ENCODE data around the gene YPEL2.

Gene YPEL2

GRCh38 chr17:59371416-59372100, 40.1 kb downstream of the YPEL2 start:
- no peaks in the 10 kb centered on the region for H3K27me3 ChIP-seq (replicated peaks; ENCODE audit: control insufficient read depth, insufficient read depth, low read length)
- peaks cover 95% of the 10 kb centered on the region for H3K4me1 ChIP-seq (ENCODE audit: control insufficient read depth, insufficient read depth, low read length)
- H3K9me3 ChIP-seq (ENCODE audit: control insufficient read depth, low read length), result no peaks in the 10 kb centered on the region
- H3K9ac ChIP-seq (ENCODE audit: low read length), result peak overlapping the region; percentile 86
- H3K4me3 ChIP-seq (ENCODE audit: low read length), result peak overlapping the region; percentile 58
- peak; percentile 67 for DNase-seq (ENCODE audit: low read depth)
- no peaks in the 10 kb centered on the region for H3K36me3 ChIP-seq (ENCODE audit: control insufficient read depth, insufficient read depth, low read length, severe bottlenecking)

- Histone ChIP-seq H3K9ac (ENCODE audit: low read length) (peak overlapping the region; percentile 86), H3K4me3 (ENCODE audit: low read length) (peak overlapping the region; percentile 54), H3K4me1 (ENCODE audit: control insufficient read depth, insufficient read depth, low read length) (peaks cover 95% of the 10 kb centered on the region), H3K9me3 (ENCODE audit: control insufficient read depth, low read length) (no peaks in the 10 kb centered on the region), H3K27me3 (replicated peaks; ENCODE audit: control insufficient read depth, insufficient read depth, low read length) (no peaks in the 10 kb centered on the region), H3K36me3 (ENCODE audit: control insufficient read depth, insufficient read depth, low read length, severe bottlenecking) (no peaks in the 10 kb centered on the region)
- DNase-seq (ENCODE audit: low read depth), result peak; percentile 72
Observed at GRCh38 chr17:59372138-59372751, 40.8 kb downstream of the YPEL2 start.

DNA sequence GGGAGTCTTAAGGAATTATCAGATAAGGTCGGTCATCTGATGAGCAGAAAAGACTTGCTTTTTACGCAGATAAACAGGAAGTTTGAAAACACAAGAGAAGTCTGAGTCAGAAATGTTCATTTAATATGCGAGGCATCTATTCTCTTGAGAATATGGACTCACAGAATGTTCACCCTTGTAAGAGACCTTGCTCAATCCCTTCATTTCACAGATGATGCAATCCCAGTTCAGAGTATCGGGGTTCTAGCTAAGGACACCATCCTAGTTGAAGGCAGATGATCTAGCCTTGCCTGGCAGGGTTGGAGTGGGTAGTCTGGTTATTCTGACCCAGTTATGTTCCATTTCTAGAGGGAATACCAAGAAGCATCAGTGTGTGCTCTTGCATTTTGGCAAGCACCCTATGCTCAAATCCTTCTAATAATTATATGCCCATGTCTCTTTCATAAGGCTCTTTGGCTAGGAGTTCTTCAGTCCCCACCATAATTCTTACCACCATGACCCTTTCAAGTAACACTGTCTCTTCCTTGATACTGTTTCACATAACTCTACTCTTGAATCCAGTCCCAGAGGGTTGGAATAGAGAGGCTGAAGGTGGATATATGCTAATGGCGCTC, 42.5 kb downstream of the YPEL2 start:
- peaks cover 94% of the 10 kb centered on the region for H3K4me1 ChIP-seq (ENCODE audit: control insufficient read depth, insufficient read depth, low read length)
- H3K27me3 ChIP-seq (replicated peaks; ENCODE audit: control insufficient read depth, insufficient read depth, low read length), result no peaks in the 10 kb centered on the region
- H3K4me3 ChIP-seq (ENCODE audit: low read length), result peak overlapping the region; percentile 60
- no peaks in the 10 kb centered on the region for H3K36me3 ChIP-seq (ENCODE audit: control insufficient read depth, insufficient read depth, low read length, severe bottlenecking)
- peak overlapping the region; percentile 86 for H3K9ac ChIP-seq (ENCODE audit: low read length)
- peak; percentile 77 for DNase-seq (ENCODE audit: low read depth)
- H3K9me3 ChIP-seq (ENCODE audit: control insufficient read depth, low read length), result no peaks in the 10 kb centered on the region

DNA sequence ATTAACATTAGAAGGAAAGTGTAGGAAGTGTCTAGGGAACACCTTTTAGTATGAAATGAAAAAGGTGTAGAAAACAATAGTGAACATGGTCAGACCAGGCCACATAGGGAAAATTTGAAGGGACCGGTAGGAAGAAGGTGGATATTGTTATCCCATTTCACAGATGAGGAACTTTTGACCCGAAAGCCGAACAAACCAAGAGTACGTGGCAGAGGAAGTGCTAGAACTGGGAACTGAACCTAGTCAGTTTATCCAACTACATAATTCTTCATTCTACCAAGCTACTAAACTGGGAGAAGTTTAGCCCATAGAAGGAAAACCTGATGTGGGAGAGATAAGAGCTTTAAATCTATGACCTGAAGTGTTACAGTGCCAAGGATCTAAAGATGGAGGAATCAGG, 43.2 kb downstream of the YPEL2 start:
- no peak for DNase-seq (ENCODE audit: low read depth)
- Histone ChIP-seq H3K9me3 (ENCODE audit: control insufficient read depth, low read length) (no peaks in the 10 kb centered on the region), H3K4me3 (ENCODE audit: low read length) (peak overlapping the region; percentile 22), H3K4me1 (ENCODE audit: control insufficient read depth, insufficient read depth, low read length) (peaks cover 91% of the 10 kb centered on the region), H3K27me3 (replicated peaks; ENCODE audit: control insufficient read depth, insufficient read depth, low read length) (no peaks in the 10 kb centered on the region), H3K9ac (ENCODE audit: low read length) (peak overlapping the region; percentile 41), H3K36me3 (ENCODE audit: control insufficient read depth, insufficient read depth, low read length, severe bottlenecking) (no peaks in the 10 kb centered on the region)

- H3K4me1 ChIP-seq (ENCODE audit: control insufficient read depth, insufficient read depth, low read length), result peaks cover 82% of the 10 kb centered on the region
- no peak overlapping the region for H3K9ac ChIP-seq (ENCODE audit: low read length)
- no peak for DNase-seq (ENCODE audit: low read depth)
- no peaks in the 10 kb centered on the region for H3K27me3 ChIP-seq (replicated peaks; ENCODE audit: control insufficient read depth, insufficient read depth, low read length)
- H3K9me3 ChIP-seq (ENCODE audit: control insufficient read depth, low read length), result no peaks in the 10 kb centered on the region
- no peak overlapping the region for H3K4me3 ChIP-seq (ENCODE audit: low read length)
- peaks cover 2% of the 10 kb centered on the region for H3K36me3 ChIP-seq (ENCODE audit: control insufficient read depth, insufficient read depth, low read length, severe bottlenecking)
Observed at GRCh38 chr17:59375857-59376256, 44.4 kb downstream of the YPEL2 start.

GRCh38 chr17:59376506-59376905, 45.1 kb downstream of the YPEL2 start:
- Histone ChIP-seq H3K36me3 (ENCODE audit: control insufficient read depth, insufficient read depth, low read length, severe bottlenecking) (peaks cover 8% of the 10 kb centered on the region), H3K27me3 (replicated peaks; ENCODE audit: control insufficient read depth, insufficient read depth, low read length) (no peaks in the 10 kb centered on the region), H3K9ac (ENCODE audit: low read length) (no peak overlapping the region), H3K4me3 (ENCODE audit: low read length) (no peak overlapping the region), H3K9me3 (ENCODE audit: control insufficient read depth, low read length) (no peaks in the 10 kb centered on the region), H3K4me1 (ENCODE audit: control insufficient read depth, insufficient read depth, low read length) (peaks cover 82% of the 10 kb centered on the region)
- DNase-seq (ENCODE audit: low read depth), result no peak

DNA sequence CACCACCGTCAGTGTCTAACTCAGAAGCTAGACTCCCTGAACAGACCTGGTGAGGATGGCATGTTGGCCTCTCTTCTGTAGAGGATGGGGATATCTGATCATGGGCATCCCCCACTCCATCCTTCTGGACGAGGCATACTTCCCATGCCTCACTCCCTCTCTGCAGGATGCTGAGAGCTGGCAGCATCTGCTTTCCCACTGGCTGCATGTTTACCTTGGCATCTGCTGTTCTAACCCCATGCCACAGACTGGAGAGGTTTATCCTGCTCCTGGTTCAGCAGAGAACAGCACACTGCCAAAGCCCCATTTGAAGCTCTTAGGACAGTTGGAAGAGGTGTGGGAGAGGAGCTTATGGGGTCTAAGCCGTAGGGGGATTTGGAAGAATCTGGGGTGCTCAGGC, 46.0 kb downstream of the YPEL2 start:
- Histone ChIP-seq H3K9ac (ENCODE audit: low read length) (peak overlapping the region; percentile 12), H3K4me1 (ENCODE audit: control insufficient read depth, insufficient read depth, low read length) (peaks cover 82% of the 10 kb centered on the region), H3K27me3 (replicated peaks; ENCODE audit: control insufficient read depth, insufficient read depth, low read length) (no peaks in the 10 kb centered on the region), H3K4me3 (ENCODE audit: low read length) (no peak overlapping the region), H3K36me3 (ENCODE audit: control insufficient read depth, insufficient read depth, low read length, severe bottlenecking) (peaks cover 8% of the 10 kb centered on the region), H3K9me3 (ENCODE audit: control insufficient read depth, low read length) (no peaks in the 10 kb centered on the region)
- no peak for DNase-seq (ENCODE audit: low read depth)

- no peaks in the 10 kb centered on the region for H3K27me3 ChIP-seq (replicated peaks; ENCODE audit: control insufficient read depth, insufficient read depth, low read length)
Observed at GRCh38 chr17:59378675-59379074, 47.2 kb downstream of the YPEL2 start.

DNA sequence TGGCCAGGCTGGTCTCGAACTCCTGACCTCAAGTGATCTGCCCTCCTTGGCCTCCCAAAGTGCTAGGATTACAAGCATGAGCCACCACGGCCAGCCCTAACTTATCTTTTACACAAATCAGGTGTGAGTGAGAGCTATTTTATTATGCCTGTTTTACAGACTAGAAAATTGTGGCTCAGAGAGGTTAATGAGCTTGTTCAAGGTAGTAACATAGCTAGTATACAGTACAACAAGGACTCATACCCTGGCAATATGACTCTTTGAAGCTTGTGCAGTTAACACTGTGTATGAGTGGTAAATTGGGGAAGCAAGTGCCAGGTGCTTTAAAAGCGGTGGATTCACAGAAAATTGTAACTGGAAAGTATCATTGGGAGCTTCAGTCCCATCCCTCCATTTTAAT, 49.0 kb downstream of the YPEL2 start:
- H3K4me3 ChIP-seq (ENCODE audit: low read length), result no peak overlapping the region
- H3K9ac ChIP-seq (ENCODE audit: low read length), result no peak overlapping the region
- H3K36me3 ChIP-seq (ENCODE audit: control insufficient read depth, insufficient read depth, low read length, severe bottlenecking), result peaks cover 8% of the 10 kb centered on the region
- peaks cover 52% of the 10 kb centered on the region for H3K4me1 ChIP-seq (ENCODE audit: control insufficient read depth, insufficient read depth, low read length)
- DNase-seq (ENCODE audit: low read depth), result no peak
- no peaks in the 10 kb centered on the region for H3K9me3 ChIP-seq (ENCODE audit: control insufficient read depth, low read length)
- H3K27me3 ChIP-seq (replicated peaks; ENCODE audit: control insufficient read depth, insufficient read depth, low read length), result no peaks in the 10 kb centered on the region

More at GRCh38 chr17:59378675-59379074, 47.2 kb downstream of the YPEL2 start:
- Histone ChIP-seq H3K4me3 (ENCODE audit: low read length) (peak overlapping the region; percentile 32), H3K9me3 (ENCODE audit: control insufficient read depth, low read length) (no peaks in the 10 kb centered on the region), H3K4me1 (ENCODE audit: control insufficient read depth, insufficient read depth, low read length) (peaks cover 69% of the 10 kb centered on the region), H3K9ac (ENCODE audit: low read length) (peak overlapping the region; percentile 48), H3K36me3 (ENCODE audit: control insufficient read depth, insufficient read depth, low read length, severe bottlenecking) (peaks cover 8% of the 10 kb centered on the region)
- DNase-seq (ENCODE audit: low read depth), result peak; percentile 69

DNA sequence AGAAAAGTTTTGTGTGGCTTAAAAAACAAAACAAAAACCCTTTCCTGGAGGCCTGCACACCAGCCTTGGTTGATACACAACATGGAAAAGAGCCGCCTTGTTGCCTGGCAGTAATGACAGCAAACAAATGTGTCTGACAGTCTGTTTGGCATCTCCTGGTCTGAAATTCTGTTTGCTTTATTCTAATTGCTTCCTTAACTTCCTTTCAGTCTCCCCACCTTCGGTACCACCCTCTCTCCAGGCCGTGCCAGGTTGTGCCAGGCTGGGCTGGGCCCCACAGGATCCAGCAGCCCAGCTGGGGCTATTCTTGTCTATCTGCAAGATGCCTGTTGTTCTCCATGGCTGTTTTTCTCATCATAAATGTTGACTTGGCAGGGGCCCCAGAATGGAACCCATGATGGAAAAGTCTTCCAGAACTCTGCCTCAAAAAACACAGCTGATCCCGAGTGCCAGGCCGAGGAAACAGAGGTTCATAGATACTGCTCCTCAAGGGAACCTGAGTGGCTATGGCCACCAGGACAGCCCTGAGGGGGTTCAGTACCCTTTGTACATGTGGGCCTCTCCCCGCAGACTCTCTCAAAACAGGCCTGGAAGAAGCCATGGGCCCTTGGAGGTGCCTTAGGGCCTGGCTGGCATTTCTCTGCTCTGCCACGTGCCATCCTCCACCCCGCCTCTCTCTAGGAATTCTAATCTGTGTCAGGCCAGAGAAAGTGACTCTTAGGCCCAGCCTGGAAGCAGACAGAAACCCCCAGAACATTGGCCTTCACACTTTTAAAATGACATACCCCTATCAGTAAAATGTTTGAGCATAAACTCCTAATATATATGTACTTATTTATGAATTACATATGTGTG, 50.5 kb downstream of the YPEL2 start:
- H3K9ac ChIP-seq (ENCODE audit: low read length), result peak overlapping the region; percentile 16
- peaks cover 37% of the 10 kb centered on the region for H3K4me1 ChIP-seq (ENCODE audit: control insufficient read depth, insufficient read depth, low read length)
- no peaks in the 10 kb centered on the region for H3K27me3 ChIP-seq (replicated peaks; ENCODE audit: control insufficient read depth, insufficient read depth, low read length)
- DNase-seq (ENCODE audit: low read depth), result no peak
- H3K36me3 ChIP-seq (ENCODE audit: control insufficient read depth, insufficient read depth, low read length, severe bottlenecking), result peaks cover 8% of the 10 kb centered on the region
- H3K4me3 ChIP-seq (ENCODE audit: low read length), result no peak overlapping the region
- H3K9me3 ChIP-seq (ENCODE audit: control insufficient read depth, low read length), result no peaks in the 10 kb centered on the region

DNA sequence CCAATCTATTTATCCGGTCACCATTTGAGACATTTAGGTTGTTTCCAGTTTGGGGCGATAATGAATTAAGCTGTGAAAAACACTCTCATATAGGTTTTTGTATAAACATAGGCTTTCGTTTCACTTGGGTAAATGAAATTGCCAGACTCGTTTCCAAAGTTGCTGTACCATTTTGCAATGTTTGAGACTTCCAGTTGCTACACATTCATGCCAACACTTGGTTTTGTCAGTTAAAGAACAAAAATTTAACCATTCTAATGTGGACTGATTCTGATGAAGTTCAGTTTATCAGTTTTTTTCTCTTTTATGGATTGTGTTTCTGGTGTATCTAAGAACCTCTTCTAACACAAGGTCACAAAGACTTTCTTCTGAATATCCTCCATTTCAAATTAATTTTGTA, 52.4 kb downstream of the YPEL2 start:
- Histone ChIP-seq H3K9me3 (ENCODE audit: control insufficient read depth, low read length) (no peaks in the 10 kb centered on the region), H3K4me3 (ENCODE audit: low read length) (no peak overlapping the region), H3K36me3 (ENCODE audit: control insufficient read depth, insufficient read depth, low read length, severe bottlenecking) (peaks cover 11% of the 10 kb centered on the region), H3K4me1 (ENCODE audit: control insufficient read depth, insufficient read depth, low read length) (peaks cover 28% of the 10 kb centered on the region), H3K27me3 (replicated peaks; ENCODE audit: control insufficient read depth, insufficient read depth, low read length) (no peaks in the 10 kb centered on the region), H3K9ac (ENCODE audit: low read length) (no peak overlapping the region)
- no peak for DNase-seq (ENCODE audit: low read depth)

Measured in adipocyte (in vitro differentiated cells).